HepG2 (cell line): Measurements from ENCODE around the gene IL1RAP.

Experiments used
- ATM ChIP-seq: fragments of 450-650 bp; IDR thresholded peaks from 2 replicates; pipeline ENCODE4 v1.7.1; 2017; ENCODE audit warnings: mild to moderate bottlenecking, borderline replicate concordance
- CREM ChIP-seq, 2 experiments: sonication (generic) in 1 of 2; formaldehyde crosslinking in 1 of 2; IDR thresholded peaks; 2 replicates each; pipeline versions ENCODE4 v1.4.0 to v1.6.1; 2016 to 2020; ENCODE audit warnings: antibody characterized with exemption in 1 of 2, mild to moderate bottlenecking in 1 of 2, missing genetic modification reagents in 1 of 2
- ELF4 ChIP-seq: sonication (generic); formaldehyde crosslinking; IDR thresholded peaks from 2 replicates; pipeline ENCODE4 v1.5.0; 2020; ENCODE audit warnings: missing genetic modification reagents, mild to moderate bottlenecking, moderate library complexity, borderline replicate concordance
- EP300 ChIP-seq, 3 experiments: sonication (generic) in 1 of 3; formaldehyde crosslinking in 1 of 3; IDR thresholded peaks; 2 replicates each; pipeline versions ENCODE4 v1.5.1 to v1.6.1; 2011 to 2020; ENCODE audit warnings: low read depth in 2 of 3, low read length in 2 of 3, borderline replicate concordance in 1 of 3, improper control_type of control experiment in 1 of 3, mild to moderate bottlenecking in 1 of 3, missing genetic modification reagents in 1 of 3, moderate library complexity in 1 of 3
- NFATC3 ChIP-seq: sonication (generic); formaldehyde crosslinking; IDR thresholded peaks from 2 replicates; pipeline ENCODE4 v1.5.1; 2020; ENCODE audit warnings: mild to moderate bottlenecking, missing genetic modification reagents
- POLR2A ChIP-seq, 2 experiments: IDR thresholded peaks; 2 replicates each; pipeline ENCODE4 v1.6.1; 2011; ENCODE audit warnings: low read depth in 2 of 2, low read length in 2 of 2, mild to moderate bottlenecking in 1 of 2, moderate library complexity in 1 of 2; ENCODE audit not compliant: insufficient read depth in 1 of 2
- POLR2AphosphoS5 ChIP-seq: IDR thresholded peaks from 2 replicates; pipeline ENCODE4 v1.6.1; 2012; ENCODE audit warnings: low read depth, low read length
- RXRA ChIP-seq: sonication (generic); formaldehyde crosslinking; IDR thresholded peaks from 2 replicates; pipeline ENCODE4 v1.5.1; 2020; ENCODE audit warnings: missing genetic modification reagents
- TCF12 ChIP-seq, 2 experiments: fragments of 450-650 bp in 1 of 2; sonication (generic) in 1 of 2; formaldehyde crosslinking in 1 of 2; IDR thresholded peaks; 2 replicates each; pipeline versions ENCODE4 v1.6.1 to v1.8.0; 2017 to 2022; ENCODE audit warnings: antibody characterized with exemption in 1 of 2, mild to moderate bottlenecking in 1 of 2, missing genetic modification reagents in 1 of 2, moderate library complexity in 1 of 2
- TRIM24 ChIP-seq: sonication (generic); formaldehyde crosslinking; IDR thresholded peaks from 2 replicates; pipeline ENCODE4 v1.8.0; 2022; ENCODE audit warnings: mild to moderate bottlenecking, missing genetic modification reagents
- ZZZ3 ChIP-seq: sonication (generic); formaldehyde crosslinking; IDR thresholded peaks from 2 replicates; pipeline ENCODE4 v1.4.0; 2020; ENCODE audit warnings: missing genetic modification reagents, mild to moderate bottlenecking, borderline replicate concordance
- TF ChIP-seq, protein P1 (sequence below), 2 experiments: sonication (generic) in 1 of 2; formaldehyde crosslinking in 1 of 2; IDR thresholded peaks; 2 replicates each; pipeline versions ENCODE4 v1.4.0 to v1.6.1; 2018 to 2020; ENCODE audit warnings: missing genetic modification reagents in 2 of 2, borderline replicate concordance in 1 of 2, low read depth in 1 of 2, mild to moderate bottlenecking in 1 of 2, missing biosample characterization in 1 of 2
- TF ChIP-seq, protein P2 (sequence below): sonication (generic); formaldehyde crosslinking; IDR thresholded peaks from 2 replicates; pipeline ENCODE4 v1.4.0; 2020; ENCODE audit warnings: mild to moderate bottlenecking, missing genetic modification reagents
- TF ChIP-seq, protein P3 (sequence below): conservative IDR thresholded peaks from 2 replicates; pipeline ENCODE4 v1.6.1; 2018; ENCODE audit warnings: missing genetic modification reagents

DNA sequence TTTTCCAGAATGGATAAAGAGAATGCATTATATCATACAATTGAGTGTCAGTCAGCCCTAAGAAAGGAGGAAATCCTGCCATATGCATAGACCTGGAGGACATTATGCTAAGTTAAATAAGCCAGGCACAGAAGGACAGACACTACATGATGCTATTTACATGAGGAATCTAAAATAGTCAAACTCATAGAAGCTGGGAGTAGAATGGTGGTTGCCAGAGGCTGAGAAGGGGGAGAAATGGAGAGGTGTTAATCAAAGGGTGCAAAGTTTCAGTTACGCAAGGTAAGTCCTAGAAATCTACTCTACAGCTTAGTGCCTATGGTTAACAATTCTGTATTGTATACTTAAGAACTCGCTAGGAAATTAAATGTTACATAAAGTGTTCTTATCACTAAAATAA is 66.5 kb downstream of the IL1RAP start:
- TF ChIP-seq EP300 (IDR thresholded peaks at IDR 0.05; ENCODE audit: low read depth in 2 of 2, low read length in 2 of 2), result 0 out of 4 replicates have a peak, but pooled peaks of 1 of the 2 experiments have one; percentile 14
- TF ChIP-seq EP300 (CRISPR knock-in tag; IDR thresholded peaks at IDR 0.05; ENCODE audit: borderline replicate concordance), result no peak
- TF ChIP-seq, protein P1, sequence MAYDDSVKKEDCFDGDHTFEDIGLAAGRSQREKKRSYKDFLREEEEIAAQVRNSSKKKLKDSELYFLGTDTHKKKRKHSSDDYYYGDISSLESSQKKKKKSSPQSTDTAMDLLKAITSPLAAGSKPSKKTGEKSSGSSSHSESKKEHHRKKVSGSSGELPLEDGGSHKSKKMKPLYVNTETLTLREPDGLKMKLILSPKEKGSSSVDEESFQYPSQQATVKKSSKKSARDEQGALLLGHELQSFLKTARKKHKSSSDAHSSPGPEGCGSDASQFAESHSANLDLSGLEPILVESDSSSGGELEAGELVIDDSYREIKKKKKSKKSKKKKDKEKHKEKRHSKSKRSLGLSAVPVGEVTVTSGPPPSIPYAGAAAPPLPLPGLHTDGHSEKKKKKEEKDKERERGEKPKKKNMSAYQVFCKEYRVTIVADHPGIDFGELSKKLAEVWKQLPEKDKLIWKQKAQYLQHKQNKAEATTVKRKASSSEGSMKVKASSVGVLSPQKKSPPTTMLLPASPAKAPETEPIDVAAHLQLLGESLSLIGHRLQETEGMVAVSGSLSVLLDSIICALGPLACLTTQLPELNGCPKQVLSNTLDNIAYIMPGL (CRISPR knock-in tag; IDR thresholded peaks at IDR 0.05; ENCODE audit: borderline replicate concordance in 1 of 2, low read depth in 1 of 2), result no peak
- TF ChIP-seq NFATC3 (CRISPR knock-in tag), result no peak
- no peak for TF ChIP-seq RXRA (CRISPR knock-in tag)
- TF ChIP-seq ELF4 (CRISPR knock-in tag), result no peak
- no peak for TF ChIP-seq CREM (IDR thresholded peaks at IDR 0.05)
- no peak for TF ChIP-seq CREM (CRISPR knock-in tag; IDR thresholded peaks at IDR 0.05)
- TF ChIP-seq, protein P2, sequence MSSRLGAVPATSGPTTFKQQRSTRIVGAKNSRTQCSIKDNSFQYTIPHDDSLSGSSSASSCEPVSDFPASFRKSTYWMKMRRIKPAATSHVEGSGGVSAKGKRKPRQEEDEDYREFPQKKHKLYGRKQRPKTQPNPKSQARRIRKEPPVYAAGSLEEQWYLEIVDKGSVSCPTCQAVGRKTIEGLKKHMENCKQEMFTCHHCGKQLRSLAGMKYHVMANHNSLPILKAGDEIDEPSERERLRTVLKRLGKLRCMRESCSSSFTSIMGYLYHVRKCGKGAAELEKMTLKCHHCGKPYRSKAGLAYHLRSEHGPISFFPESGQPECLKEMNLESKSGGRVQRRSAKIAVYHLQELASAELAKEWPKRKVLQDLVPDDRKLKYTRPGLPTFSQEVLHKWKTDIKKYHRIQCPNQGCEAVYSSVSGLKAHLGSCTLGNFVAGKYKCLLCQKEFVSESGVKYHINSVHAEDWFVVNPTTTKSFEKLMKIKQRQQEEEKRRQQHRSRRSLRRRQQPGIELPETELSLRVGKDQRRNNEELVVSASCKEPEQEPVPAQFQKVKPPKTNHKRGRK (CRISPR knock-in tag), result no peak
- no peak for TF ChIP-seq ATM
- TF ChIP-seq, protein P3, sequence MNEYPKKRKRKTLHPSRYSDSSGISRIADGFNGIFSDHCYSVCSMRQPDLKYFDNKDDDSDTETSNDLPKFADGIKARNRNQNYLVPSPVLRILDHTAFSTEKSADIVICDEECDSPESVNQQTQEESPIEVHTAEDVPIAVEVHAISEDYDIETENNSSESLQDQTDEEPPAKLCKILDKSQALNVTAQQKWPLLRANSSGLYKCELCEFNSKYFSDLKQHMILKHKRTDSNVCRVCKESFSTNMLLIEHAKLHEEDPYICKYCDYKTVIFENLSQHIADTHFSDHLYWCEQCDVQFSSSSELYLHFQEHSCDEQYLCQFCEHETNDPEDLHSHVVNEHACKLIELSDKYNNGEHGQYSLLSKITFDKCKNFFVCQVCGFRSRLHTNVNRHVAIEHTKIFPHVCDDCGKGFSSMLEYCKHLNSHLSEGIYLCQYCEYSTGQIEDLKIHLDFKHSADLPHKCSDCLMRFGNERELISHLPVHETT, result no peak
- TF ChIP-seq TRIM24 (CRISPR knock-in tag), result no peak
- TF ChIP-seq ZZZ3 (CRISPR knock-in tag), result no peak
- TF ChIP-seq TCF12 (IDR thresholded peaks at IDR 0.05), result no peak
- no peak for TF ChIP-seq TCF12 (CRISPR knock-in tag; IDR thresholded peaks at IDR 0.05)
- TF ChIP-seq POLR2A (IDR thresholded peaks at IDR 0.05; ENCODE audit: insufficient read depth in 1 of 2, low read depth in 2 of 2, low read length in 2 of 2), result no peak
- no peak for TF ChIP-seq POLR2AphosphoS5
